ENCODE data around the gene ASB9. TPM values are rescaled to one million over a fixed set of nuclear protein-coding genes. Genes with fewer than 3 reads are reported as not detected.

The ASB9 gene
- total and polyA plus RNA-seq, 2 donors (not counting 3 experiments of a cell fraction or from before 2014, with no cell fraction given) = 6.5 to 7.6 TPM

- Histone ChIP-seq H3K27ac (ENCODE audit: insufficient read depth, low read depth, low read length) (no peak overlapping the region), H3K4me2 (ENCODE audit: insufficient read depth, low read length) (no peak overlapping the region), H3K9ac (replicated peaks; ENCODE audit: extremely low read depth, insufficient read depth, low read length) (no peak overlapping the region), H3K4me3 (replicated peaks in 1 of 3; ENCODE audit: insufficient read depth in 1 of 3, low read depth in 1 of 3, low read length in 3 of 3) (no peak overlapping the region), H3K9me1 (replicated peaks; ENCODE audit: control insufficient read depth, extremely low read depth, insufficient read depth, low read length) (no peaks in the 10 kb centered on the region), H4K20me1 (replicated peaks; ENCODE audit: control insufficient read depth, extremely low read depth, insufficient read depth, low read length) (no peaks in the 10 kb centered on the region), H3K79me2 (ENCODE audit: control insufficient read depth, insufficient read depth, low read length) (no peaks in the 10 kb centered on the region), H3K4me1 (ENCODE audit: control insufficient read depth, extremely low read depth, insufficient read depth, low read length) (no peaks in the 10 kb centered on the region), H3K36me3 (ENCODE audit: control insufficient read depth in 2 of 2, extremely low read depth in 1 of 2, insufficient read depth in 2 of 2, low read length in 2 of 2) (no peaks in the 10 kb centered on the region), H3K9me3 (replicated peaks; ENCODE audit: control insufficient read depth, insufficient read depth, low read length) (no peaks in the 10 kb centered on the region), H2AFZ (ENCODE audit: low read depth, low read length) (no peak overlapping the region), H3K27me3 (ENCODE audit: control insufficient read depth in 2 of 2, insufficient read depth in 2 of 2, low read length in 2 of 2) (no peaks in the 10 kb centered on the region)
- dilution Hi-C loops (cut with MboI; ENCODE audit: extremely low pct_ligation_motif_present, low sequenced_read_pairs) (no loop called here), intact Hi-C loops (cut with micrococcal nuclease) (no loop called here)
- POLR2A ChIA-PET = no interaction called here
- no peak for DNase-seq (ENCODE audit: low read depth, low spot score)
- no TSS peak for BruUV-seq (replicated peaks)
- no peak for FAIRE-seq
- CTCF ChIA-PET = no interaction called here
- TF ChIP-seq GATA2 (IDR thresholded peaks at IDR 0.05; ENCODE audit: insufficient read depth, insufficient read length, low read depth, low read length) = no peak
- TF ChIP-seq EZH2 (IDR thresholded peaks at IDR 0.05; ENCODE audit: borderline replicate concordance, low read depth, low read length, severe bottlenecking) = no peak
- no peak for TF ChIP-seq MAX (IDR thresholded peaks at IDR 0.05; ENCODE audit: insufficient read depth, insufficient read length)
- no peak for TF ChIP-seq POLR2A (IDR thresholded peaks at IDR 0.05; ENCODE audit: low read depth, low read length)
- TF ChIP-seq MYC (IDR thresholded peaks at IDR 0.05; ENCODE audit: low read depth, low read length) = no peak
- no peak for TF ChIP-seq CTCF (IDR thresholded peaks at IDR 0.05; ENCODE audit: extremely low read depth in 1 of 2, insufficient read depth in 1 of 2, low read depth in 1 of 2, low read length in 2 of 2)
- TF ChIP-seq FOS (IDR thresholded peaks at IDR 0.05; ENCODE audit: borderline replicate concordance, insufficient read depth, low read length) = no peak
- no peak for TF ChIP-seq POLR2AphosphoS5 (IDR thresholded peaks at IDR 0.05; ENCODE audit: insufficient read depth, low read depth, low read length)
- TF ChIP-seq JUN (IDR thresholded peaks at IDR 0.05; ENCODE audit: borderline replicate concordance, insufficient read depth, insufficient read length, low read depth) = no peak
Observed at GRCh38 chrX:15216280-15216679, 53.6 kb downstream of the ASB9 start.

Data from endothelial cell of umbilical vein (primary cell).